Epithelial cell of esophagus (primary cell): ENCODE data around the gene CACHD1.

Experiments used
- DNase-seq: peaks from one replicate; pipeline ENCODE4 v3.0.0; 2010; ENCODE audit warnings: low read depth
- H3K4me3 ChIP-seq: 2 replicates; pipeline ENCODE4 v1.5.1; 2011; ENCODE audit warnings: mild to moderate bottlenecking, low read length, control low read depth
- TF ChIP-seq, protein P1 (sequence below): IDR thresholded peaks from 2 replicates; pipeline ENCODE4 v1.5.1; 2011; ENCODE audit warnings: low read depth, mild to moderate bottlenecking, low read length, control low read depth, inconsistent platforms; ENCODE audit not compliant: insufficient read depth; ENCODE audit errors: missing control alignments

CACHD1 gene

DNA sequence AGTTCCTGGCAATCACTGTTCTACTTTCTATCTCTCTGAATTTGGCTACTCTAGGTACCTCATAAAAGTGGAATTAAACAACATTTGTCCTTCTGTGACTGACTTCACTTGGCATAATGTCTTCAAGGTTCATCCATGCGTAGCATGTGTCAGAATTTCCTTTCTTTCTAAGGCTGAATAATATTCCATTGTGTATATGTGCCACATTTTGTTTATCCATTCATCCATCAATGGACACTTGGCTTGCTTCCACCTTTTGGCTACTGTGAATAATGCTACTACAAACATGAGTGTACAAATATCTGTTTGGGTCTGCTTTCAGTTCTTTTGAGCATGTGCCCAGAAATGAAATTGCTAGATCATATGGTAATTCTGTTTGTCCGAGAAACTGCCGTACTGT is 14.7 kb downstream of the CACHD1 start:
- DNase-seq: peak; percentile 45
- TF ChIP-seq, protein P1, sequence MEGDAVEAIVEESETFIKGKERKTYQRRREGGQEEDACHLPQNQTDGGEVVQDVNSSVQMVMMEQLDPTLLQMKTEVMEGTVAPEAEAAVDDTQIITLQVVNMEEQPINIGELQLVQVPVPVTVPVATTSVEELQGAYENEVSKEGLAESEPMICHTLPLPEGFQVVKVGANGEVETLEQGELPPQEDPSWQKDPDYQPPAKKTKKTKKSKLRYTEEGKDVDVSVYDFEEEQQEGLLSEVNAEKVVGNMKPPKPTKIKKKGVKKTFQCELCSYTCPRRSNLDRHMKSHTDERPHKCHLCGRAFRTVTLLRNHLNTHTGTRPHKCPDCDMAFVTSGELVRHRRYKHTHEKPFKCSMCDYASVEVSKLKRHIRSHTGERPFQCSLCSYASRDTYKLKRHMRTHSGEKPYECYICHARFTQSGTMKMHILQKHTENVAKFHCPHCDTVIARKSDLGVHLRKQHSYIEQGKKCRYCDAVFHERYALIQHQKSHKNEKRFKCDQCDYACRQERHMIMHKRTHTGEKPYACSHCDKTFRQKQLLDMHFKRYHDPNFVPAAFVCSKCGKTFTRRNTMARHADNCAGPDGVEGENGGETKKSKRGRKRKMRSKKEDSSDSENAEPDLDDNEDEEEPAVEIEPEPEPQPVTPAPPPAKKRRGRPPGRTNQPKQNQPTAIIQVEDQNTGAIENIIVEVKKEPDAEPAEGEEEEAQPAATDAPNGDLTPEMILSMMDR: no peak
- no peak overlapping the region for H3K4me3 ChIP-seq

DNA sequence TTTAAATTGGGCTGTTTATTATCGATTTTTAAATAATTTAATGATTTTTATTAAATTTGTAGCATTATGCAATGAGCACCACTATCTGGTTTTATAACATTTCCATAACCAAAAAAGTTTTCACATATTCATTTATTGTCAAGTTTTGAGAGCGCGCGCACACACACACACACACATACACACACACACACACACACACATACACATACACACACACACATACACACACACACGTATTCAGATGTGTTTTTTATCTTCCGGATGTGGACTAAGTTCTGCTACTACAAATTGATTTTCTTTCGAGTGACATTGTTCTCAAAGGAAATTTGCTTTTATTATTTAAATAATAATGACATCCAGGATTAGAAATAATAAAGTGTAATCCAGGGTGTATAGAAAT is 16.3 kb downstream of the CACHD1 start:
- H3K4me3 ChIP-seq: no peak overlapping the region
- no peak for DNase-seq
- TF ChIP-seq, protein P1: no peak

DNA sequence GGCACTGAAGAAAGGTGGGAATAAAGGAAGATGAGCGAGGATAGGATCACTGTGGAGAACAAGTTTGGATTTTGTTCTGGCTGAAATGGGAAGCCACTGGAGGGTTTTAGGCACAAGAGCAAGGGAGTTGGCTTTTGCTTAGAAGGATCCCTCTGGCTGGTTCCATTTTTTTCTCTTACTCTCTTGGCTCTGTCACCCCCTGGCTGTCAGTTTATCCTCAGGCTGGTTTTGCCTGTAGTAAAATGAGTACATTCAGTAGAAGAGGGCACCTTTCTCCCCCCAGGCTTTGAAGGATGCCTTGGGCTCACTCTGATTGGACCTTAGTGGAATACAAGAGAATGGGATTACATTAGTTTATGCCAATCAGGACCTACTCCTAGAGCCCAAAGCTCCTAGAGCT is 17.1 kb downstream of the CACHD1 start:
- TF ChIP-seq, protein P1: peak; percentile 36
- peak; percentile 21 for DNase-seq
- no peak overlapping the region for H3K4me3 ChIP-seq

DNA sequence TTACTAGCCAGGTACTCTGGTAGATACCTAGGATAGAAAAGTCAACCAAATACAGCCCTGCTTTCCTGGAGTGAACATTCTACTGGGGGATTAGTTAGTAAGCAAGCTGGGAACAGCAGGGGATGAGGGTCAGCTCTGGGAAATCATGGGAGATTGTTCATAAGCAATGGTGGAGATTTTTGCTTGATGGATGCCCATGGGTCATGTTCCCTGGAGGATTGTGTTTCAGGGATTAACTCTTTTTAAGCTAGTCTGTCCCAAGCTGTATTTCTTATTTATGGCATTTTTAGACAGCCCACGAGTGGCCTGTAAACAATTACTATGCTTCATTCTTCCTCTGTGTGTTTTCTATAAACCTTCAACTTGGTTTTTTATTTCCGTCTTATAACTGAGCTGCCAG is 18.9 kb downstream of the CACHD1 start:
- no peak for DNase-seq
- TF ChIP-seq, protein P1: no peak

DNA sequence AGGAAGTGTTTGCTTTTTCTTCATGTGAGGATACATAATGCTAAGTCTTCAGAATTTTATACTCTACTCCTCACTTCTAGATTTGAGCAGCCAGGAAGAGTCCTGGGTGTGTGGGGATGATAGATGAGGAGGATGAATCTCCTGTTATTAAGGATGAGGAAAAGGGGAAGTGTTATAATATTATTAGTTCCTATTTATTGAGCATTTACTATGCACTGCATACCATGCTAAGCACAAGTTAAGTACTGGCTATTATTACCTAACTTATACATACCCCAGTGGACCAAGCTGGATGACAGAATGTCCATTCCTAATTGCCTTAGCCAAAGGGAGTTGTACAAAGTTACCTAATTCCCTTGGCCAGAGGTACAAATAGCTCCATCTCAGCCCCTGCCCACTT is 19.8 kb downstream of the CACHD1 start:
- H3K4me3 ChIP-seq: no peak overlapping the region
- TF ChIP-seq, protein P1: no peak
- no peak for DNase-seq

More for the DNA sequence above, 18.9 kb downstream of the CACHD1 start:
- H3K4me3 ChIP-seq: no peak overlapping the region

DNA sequence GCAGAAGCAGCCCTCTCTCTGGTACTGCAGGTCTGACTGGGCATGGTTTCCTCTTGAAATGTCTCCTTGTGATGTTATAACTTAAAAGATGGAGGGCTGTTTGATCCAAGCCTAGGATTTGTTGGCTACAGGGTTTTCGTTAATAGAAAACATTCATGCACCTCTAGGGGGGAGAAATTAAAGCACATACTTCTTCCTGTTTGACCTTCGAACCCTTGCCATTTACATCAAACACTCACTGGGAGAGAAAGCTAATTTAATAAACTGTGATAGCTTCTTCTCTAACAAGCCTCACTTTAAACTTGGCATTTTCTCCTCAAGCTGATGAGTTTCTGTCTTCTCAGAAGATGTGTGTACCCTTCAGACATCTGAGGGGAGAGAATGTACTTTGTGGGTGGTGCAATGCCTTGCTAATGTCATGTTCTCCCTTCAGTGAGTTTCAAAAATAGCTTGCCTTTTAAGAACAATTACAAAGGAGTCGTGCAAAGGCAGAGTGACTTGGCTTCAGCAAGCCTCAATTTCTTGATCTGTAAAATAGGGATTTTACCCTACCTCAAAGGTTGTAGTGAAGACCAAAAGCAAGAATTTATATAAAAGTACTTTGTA is 20.4 kb downstream of the CACHD1 start:
- no peak for DNase-seq
- H3K4me3 ChIP-seq: no peak overlapping the region
- TF ChIP-seq, protein P1: no peak

DNA sequence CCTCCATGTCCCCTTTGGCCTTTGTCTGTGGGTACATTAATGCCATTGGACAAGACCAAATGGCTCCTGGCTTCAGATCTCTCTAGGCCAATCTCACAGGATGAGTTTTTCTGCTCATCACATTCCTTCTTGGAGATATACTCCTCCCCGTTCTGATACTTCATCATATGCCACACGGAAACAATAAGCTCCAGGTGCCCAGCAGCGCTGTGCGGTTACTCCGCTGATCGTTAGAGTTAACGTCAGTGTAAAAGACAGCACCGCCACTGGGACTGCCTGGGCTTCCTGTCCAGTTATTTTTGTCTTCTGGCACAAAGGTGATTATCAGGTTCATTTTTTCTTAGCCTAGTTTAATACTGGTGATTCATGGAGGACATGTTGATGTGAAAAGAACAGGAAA is 22.5 kb downstream of the CACHD1 start:
- TF ChIP-seq, protein P1: no peak
- no peak overlapping the region for H3K4me3 ChIP-seq
- DNase-seq: no peak
